Central memory CD4-positive, alpha-beta T cell (primary cell): ENCODE measurements around the gene GSC2.

ENCODE experiments used
- DNase-seq: peaks from one replicate; pipeline ENCODE4 v3.0.0; 2022

Gene GSC2

DNA sequence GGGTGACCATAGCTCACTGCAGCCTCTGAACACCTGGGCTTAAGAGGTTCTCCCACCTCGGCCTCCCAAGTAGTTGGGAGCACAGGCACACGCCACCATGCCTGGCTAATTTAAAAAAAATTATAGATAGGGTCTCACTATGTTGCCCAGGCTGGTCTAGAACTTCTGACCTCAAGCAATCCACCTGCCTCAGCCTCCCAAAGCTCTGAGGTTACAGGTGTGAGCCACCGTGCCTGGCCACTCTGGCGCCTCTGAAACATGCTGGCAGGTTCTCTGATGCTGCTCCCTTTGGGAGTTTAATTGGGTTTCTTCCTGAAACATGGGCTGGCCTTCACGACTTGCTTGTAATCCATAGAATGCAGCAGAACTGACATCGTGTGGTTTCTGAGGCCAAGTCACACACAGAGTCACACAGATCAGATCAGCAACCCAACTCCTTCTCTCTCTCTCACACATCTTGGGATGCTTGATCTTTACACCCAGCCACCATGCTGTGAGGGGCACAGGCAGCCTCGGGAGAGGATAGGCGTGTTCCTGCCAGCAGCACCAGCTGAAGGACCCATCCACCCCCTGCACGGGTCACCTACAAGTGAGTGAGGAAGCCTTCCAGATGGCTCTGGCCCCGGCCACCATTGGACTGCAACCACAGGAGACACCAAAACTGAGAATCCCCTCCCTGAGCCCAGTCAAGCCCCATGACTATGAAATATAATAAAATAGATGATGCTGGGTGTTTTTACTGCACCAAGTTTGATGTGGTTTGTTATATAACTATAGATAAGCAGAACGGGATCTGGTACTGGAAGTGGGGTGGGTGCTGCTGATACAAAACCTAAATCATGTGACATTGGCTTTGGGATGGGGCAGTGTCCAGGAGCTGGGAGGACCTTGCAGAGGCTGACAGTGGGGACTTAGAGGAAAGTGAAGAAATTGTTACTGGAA is 3.1 kb upstream of the GSC2 start:
- DNase-seq = no peak

DNA sequence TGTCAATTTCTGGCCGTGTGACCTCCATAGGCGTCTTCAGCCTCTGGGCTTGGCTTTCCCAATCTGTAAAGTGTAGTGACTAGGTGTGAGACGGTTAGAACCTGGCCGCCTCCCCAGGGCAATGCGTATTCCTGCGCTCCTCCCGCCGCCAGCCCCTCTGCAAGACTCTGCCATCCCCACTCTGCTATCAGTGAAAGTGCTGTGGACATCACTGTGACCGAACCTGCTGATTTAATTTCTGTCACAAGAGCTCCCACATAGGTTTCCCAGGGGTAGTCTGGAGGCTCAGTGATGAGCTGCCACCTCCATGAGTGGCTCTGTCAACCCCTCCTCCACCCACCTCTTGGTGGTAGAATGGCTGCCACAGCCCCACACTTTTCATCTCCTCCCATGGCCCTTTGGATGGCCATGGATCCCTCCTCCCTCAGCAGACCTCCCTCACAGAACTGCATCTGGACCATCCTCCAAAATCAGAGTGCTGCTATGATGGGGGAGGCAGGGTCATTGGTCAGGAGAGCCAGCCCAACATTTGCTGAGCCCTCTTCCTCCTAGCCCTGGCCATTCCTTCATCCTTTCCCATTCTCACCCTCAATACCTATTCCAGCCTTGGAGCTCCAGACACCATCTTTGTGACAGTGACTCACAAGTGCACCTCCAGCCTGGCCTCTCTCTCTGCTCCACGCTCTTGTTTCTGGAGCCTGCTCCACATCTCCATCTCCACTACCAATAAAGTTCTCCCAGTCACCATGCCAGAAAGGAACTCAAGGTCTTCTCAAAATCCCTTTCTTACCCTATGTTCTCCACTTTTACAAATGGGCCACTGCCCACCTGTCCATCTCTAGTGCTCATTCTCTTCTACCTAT is 1.5 kb upstream of the GSC2 start:
- DNase-seq = no peak

DNA sequence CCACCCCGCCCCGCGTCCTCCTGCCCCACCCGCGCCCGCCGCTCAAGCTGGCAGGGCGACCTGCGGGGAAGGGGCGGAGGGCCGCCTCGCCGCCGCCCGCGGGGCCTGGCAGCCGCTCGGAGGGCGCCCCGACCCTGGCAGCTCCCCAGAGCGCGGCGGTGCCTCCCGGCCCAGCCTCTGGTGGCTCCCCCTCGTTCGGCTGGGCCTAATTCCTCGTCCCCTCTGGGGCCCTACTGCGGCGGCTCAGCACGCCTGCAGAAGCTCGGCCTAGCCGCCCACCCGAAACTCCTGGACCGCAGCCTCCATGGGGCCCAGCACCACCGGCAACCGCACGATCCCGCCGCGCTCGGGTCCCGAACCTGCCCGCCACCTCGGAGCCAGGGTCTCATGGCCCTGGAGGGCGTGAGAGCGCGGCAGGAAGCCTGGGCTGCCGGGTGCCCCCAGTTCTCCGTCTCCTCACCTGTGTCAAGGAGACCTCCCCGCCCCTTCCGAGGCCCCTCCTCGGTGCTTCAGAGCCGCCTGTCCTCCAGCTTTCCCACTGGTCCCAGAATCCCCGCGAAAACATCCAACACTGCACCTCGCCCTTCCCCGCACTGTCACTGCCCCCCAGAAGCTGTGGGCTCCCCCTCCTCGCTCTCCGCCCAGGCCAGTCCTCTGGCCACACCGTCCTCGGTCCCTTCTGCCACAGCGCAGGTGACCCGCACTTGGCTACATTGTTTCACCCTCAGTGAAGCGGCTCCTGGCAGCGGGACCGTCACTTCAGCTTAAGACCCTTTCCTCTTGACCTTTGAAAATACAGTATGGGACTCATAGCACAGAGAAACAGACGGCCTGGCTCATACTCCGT is 613 bp upstream of the GSC2 start:
- DNase-seq = no peak

DNA sequence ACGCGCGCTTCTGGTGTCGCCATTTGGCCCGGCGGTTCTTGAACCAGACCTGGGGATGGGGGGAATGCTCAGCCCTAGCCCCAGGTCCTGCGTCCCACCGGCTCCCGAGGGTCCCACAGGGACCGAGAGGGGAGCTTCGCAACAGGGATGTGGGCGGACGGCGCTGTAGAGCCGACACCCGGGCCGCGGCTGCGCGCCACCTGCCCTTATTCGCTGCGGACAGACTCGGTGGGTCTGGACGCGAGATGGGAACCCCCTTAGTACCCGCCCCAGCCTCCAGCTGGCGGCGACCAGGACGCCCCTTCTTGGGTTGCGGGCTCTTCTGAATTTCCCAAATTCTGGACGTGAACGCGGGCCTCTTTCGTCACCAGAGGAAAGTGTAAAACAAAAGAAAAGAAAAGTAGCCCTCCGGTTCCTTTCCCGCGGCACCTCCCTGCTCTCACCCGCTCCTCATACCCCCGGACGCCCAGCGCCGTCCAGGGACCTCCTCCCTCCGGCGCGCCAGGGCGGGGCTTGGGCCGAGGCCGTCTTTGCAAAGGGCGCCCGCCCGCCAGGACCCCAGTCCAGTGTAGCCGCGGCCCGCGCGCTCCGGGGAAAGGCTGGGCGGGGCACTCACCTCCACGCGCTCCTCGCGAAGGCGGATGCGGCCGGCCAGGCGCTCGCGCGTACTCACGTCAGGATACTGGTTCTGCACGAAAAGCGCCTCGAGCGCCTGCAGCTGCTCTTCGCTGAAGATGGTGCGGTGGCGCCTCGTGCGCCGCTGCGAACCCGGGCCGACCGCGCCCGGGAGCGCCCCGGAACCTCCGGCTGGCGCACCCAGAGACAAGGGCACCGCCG is 827 bp downstream of the GSC2 start:
- DNase-seq = peak; percentile 36

DNA sequence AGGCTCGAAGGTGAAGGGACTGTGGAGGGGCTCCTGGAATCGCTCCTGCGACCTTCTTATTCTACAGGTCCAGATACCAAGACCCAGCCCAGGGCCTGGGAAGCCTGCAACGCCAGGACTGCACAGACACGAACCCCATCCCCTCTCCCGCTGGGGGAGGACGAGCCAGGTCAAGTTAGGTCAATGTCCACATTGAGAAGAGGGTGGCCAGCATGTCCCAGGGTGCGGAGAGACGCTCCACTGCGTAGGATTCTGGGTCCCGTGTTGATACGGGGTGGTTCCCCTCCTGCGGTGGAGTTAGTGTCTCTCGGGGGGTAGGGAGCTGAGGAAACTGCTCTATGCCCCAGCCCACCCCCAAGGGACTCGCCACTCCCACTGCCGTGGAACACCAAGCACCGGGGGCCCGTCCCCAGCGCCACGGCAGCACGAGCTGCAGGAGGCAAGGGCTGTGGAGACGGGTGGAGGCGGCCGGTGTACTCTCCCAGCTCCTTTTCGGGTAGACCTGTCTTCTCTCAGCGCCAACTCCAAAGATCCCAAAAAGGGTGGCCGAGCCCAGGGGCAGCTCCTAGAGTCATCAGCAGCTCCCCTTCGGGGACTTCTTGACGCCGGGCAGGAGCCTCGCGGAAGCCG is 1.6 kb downstream of the GSC2 start:
- DNase-seq = no peak

DNA sequence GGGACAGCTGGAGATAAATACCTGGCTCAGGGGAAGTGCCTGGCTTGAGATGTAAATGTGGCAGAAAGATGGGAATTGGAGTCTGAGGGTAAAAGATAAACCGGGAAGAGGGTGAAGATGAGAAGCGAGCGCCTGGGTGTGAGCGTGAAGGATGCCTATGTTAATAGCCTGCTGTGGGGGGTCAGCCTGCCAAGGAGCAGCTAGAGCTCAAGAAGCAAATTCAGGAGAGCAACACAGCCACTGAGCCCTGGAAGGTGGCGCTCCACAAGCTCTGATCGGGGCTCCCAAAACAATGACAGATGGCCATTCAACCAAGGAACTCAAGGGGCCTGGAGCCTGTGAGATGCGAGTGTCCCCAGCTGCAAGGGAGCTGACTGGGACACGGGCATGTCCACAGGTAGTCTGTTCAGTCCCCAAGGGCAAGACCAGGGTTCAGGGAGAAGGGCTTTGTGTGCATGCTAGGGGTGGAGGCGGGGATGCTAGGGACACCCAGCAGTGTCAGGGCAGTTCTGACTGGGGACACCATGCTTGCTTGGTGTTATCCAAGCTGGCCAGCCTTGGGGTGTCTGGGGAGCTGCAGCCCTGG is 2.8 kb downstream of the GSC2 start:
- no peak for DNase-seq

DNA sequence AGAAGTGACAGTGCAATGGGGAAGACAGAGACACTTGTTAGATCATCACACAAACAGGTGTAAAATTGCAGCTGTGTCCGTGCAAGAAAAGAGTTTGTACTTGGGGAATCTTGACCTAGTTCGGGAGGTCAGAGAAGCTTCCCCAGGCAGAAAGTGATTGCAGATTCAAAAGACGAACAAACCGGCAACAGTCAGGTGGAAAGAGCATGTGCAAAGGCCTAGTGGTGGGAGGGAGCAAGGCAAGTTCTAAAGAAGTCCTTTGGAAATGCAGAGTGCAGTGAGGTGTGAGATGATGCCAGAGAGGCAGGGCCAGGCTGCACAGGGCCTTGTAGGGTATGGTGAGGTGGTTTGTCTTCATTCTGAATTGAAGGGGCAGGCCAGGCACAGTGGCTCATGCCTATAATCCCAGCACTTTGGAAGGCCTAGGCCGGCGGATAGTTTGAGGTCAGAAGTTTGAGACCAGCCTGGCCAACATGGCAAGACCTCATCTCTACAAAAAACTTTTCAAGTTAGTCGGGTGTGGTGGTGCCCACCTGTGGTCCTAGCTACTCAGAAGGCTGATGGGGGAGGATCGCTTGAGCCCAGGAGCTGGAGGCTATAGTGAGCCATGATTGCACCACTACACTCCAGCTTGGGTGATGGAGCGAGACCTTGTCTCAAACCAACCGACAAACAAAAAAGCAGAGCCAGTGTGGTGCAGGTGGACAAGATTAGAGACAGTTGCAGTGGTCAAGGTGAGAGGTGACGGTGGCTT is 3.7 kb downstream of the GSC2 start:
- no peak for DNase-seq

DNA sequence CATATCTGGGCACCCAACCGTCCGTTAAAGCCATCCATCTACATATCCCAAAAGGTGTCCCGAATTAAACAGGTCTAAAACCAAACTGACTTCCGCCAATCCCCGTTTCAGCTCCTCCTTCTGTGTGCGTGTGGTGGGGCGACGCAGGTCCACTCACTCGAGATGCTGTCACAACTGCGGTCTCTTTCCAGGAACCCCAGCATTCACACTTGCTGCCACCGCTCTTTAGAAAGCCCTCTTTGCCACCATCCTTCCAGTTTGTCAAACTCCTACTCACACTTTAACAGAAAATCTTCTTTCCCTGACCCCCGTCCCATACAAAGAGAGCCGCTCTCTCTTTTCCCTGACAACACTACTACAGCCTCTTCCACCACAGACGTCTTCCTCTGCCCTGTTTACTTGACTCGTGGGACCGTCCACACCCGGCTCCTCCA is 6.1 kb downstream of the GSC2 start:
- DNase-seq = peak; percentile 27

DNA sequence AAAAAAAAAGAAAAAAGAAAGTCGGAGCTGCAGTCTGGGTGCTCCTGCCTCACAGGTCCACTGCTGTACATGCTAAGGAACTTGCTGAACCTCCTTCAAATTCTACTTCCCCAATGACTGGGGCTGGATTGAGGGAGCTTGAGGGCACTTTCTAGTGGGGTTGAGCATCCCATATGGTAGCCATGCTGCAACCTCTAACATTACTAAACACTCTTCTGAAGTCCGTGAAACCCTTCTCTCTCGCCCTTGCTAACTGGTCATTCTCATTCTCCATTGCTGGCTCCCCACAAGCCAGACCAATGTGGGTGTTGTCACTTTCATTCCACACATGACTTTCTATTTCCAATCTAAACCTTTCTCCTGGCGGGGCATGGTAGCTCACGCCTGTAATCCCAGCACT is 6.9 kb downstream of the GSC2 start:
- DNase-seq = no peak

DNA sequence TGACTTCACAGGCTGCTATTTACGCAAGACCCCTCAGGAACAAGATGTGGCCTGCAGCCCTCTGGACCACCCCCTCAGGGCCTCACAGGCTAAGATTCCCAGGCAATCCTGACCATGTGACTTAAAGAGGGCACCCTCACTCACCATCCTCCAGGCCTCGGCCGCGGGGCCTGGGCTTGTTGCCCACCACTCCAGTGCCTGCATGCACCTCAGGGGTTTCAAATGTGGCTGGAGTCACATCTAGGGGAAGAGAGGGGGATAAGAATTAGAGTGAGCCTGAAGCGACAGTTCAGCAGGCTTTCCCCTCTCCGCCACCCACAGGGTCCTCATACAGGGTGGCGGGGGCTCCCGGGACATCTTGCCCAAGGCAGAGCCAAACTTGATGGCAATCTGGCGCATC is 7.7 kb downstream of the GSC2 start:
- no peak for DNase-seq

DNA sequence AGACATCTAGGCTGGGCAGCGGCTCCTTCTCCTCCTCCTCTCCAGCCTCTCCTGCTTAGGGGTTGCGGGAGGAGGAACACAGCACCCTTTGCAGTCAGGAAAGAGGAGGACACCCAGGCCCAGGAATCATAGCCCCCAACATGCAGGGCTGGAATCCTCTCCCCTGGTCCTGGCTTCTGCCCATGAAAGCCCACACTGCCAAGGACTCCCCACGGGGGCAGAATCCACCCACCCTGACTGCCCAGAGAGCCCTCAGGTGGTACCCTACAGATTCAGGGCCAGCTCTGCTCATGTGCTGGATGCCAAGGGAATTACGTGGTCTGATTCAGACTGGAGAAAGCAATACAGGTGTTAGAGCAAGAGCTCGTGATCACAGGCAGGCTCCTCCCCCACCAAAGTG is 10.1 kb downstream of the GSC2 start:
- no peak for DNase-seq

DNA sequence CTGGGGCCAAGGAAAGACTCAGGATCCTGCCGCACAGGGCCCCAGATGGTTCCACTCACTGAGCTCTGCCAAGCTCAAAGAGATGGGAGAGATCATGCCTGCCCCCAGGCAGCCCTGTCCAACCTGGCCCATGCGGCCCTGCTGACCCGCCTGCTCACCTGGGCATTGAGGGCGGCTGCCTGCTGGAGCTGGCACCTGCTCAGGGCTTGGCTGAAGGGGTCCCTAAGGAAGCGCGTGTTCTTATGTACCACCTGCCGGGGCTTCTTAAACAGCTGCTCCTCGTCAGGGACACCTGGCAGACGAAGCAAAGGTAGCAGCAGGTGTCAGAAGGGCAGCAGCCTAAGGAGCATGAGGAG is 11.1 kb downstream of the GSC2 start:
- no peak for DNase-seq

DNA sequence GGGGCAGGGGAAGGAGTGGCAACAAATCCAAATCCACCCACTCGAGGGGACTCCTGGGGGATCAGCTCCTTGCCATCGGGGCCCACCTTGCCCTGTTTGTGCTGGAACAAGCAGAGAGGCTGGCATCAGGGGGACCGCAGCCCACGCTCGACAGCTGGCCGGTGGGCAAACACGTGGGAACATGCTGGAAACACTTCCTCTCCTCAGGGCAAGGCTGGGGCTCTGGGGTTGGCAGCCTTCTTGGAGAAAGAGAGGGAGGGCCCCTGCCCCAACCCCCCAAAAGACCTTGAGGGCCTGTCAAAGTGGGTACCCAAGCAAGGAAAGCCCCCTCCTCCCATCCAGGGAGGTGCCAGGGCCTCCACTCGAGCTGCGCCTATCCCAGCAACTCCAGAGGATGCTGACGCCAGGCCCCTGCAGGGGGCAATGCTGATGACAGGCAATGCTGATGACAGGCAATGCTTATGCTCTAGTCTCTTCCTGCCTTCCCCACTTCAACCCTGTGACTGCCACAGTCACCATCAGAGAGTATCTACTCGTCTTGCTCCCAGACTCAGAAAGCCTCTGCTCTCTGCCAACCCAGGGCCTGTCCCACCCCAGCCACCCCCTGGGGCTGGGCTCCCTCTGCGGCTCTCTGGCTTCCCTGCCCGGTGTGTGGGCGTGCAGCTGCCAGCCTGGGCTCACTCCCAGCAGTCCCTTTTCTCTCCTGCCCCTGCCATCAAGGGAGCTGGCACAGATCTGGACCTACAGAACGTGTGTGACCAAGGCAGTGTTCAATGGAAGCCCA is 11.7 kb downstream of the GSC2 start:
- no peak for DNase-seq

DNA sequence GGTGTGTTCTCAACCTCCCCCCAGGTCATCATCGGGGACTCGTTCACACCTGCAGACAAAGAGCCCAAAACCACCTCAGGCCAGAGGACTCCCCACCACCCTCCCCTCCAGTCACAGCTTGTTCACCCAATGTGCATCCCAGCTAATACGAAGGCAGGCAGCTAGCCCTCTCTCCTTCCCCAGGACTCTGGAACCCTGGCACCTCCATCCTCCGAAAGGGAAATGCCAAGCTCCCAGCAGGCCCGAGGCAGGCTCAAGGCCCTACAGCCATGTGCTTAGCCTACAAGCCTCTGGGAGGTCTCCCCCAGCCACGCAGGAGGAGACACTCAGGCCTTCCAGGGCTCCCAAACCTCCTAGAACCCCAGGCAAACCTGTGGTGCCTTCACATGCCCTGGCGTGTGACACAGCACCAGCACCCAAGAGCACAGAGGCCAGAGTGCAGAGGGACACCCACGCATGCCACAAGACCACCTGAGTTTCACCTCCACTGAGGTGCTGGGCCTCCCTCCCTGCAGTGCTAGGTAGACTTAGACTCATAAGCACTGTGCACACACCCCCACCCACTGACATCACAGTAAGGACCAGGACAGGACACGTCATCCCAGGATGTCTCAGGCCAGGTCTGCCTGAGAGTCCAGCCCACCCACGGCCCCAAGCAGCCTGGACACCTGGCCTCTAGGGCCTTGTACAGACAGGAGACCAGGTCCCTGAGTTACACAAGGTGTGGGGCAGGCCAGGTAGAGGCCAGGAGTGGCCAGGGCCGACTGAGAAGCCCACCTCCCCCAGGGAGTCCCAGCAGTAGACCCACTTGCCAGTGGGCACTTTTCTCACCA is 12.5 kb downstream of the GSC2 start:
- DNase-seq = no peak

DNA sequence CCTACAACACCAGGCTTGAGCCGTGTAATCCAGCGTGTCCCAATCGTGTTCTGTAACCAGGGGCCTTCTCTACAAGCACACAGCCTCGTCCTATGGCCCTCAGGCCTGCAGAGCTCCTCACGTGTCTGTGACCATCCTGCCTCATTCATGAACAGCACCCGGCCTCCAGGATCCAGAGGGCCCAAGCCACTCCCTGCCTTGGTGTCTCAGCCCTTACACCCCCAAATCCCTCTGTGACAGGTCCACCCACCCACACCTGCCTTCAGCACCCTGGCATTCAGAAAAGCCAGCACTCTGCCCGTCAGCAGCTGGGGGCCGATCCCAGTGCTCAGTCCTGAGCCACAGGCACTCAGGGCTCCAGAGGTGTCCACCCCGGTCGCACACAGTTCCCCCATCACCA is 13.2 kb downstream of the GSC2 start:
- no peak for DNase-seq

DNA sequence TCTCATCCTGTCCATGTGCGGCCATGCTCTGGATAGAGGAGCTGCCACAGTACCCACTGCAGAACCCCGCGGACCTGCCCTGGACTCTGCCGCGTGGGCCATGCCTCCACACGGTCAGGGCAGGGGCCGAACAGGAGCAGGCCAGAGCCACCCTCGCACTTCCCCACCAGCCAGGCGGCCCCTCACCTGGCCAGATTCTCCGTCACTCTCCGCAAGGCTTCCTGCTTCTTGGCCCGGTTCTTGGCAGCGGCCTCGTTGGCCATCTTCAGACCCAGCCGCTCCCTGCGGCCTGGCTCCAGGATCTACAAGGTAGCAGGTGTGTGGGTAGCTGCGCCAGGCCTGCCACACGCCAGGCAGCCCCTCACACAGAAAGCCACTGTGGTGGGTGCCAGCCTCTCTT is 15.2 kb downstream of the GSC2 start:
- DNase-seq = no peak

DNA sequence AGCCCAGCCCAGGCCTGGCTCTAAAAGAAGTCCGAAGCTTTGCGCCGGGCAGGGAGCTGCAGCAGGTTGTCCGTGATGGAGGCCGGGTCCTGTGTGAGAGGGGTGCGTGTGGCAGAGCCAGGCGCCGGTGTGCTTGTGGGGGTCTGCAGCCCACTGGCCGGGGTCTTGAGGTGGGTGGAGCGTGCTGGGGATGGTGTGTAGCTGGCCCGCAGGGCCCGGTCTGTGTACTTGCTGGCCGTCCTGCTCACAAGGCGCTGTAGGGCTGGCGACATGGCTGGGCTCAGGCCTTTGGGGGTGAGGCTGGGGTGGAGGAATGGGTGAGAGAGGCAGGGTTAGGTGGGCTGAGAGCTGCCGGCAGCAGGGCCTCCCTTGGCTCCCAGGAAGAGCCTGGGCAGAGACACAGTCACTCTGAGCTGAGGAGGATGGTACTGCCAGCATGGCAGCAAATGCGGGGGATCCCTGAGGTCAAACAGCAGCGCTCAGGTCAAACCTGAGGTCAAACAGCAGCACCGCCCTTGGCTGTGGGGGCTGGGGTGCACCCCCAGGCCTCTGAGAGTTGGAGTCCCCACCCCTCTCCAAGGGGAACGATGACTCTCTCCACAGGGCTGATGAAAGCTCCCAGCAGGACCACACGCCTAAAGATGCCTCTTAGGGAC is 15.8 kb downstream of the GSC2 start:
- no peak for DNase-seq

DNA sequence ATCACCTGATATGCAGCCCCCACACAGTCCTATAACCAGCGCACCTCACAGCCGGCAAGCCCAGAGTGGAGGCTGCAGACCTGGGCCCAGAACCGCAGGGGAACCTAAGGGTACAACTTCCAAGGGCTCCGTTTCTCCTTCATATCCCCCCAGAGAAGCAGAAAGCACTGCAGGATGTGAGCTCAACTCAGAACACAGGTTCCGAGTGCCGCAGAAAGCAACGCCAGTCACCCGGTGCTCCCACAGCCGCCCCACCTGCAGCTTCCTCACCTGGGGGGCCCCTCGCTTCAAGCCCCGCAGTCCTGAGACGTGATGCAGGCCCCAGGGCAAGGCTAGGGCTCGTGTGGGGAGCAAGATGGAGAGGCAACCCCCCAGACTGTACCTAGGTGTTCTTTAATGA is 16.5 kb downstream of the GSC2 start:
- DNase-seq = no peak
